Thyroid gland (tissue), 4 donors: ENCODE measurements around the gene PRKCZ. TPM values are rescaled to one million over a fixed set of nuclear protein-coding genes. Genes with fewer than 3 reads are reported as not detected.

Source experiments
- DNase-seq, 2 donors: peaks; one replicate each; pipeline ENCODE4 v3.0.0-alpha.2; 2019
- H3K27ac ChIP-seq, 3 donors: fragments of 200-600 bp; sonication (generic); 1 replicate in 2 of 3; 2 replicates in 1 of 3; pipeline ENCODE4 v1.5.1; 2016 to 2019; ENCODE audit warnings: mild to moderate bottlenecking in 1 of 3, moderate library complexity in 1 of 3
- H3K27me3 ChIP-seq: fragments of 200-600 bp; sonication (generic); one replicate; pipeline ENCODE4 v1.5.1; 2019
- H3K36me3 ChIP-seq, 2 donors: fragments of 200-600 bp; sonication (generic); one replicate each; pipeline ENCODE4 v1.5.1; 2016 to 2019
- H3K4me1 ChIP-seq, 2 donors: fragments of 200-600 bp; sonication (generic); one replicate each; pipeline ENCODE4 v1.5.1; 2017 to 2019
- H3K4me3 ChIP-seq, 3 donors: fragments of 200-600 bp; sonication (generic); replicated peaks in 1 of 3; 1 replicate in 2 of 3; 2 replicates in 1 of 3; pipeline ENCODE4 v1.5.1; 2016; ENCODE audit warnings: mild to moderate bottlenecking in 1 of 3
- H3K9me3 ChIP-seq: fragments of 200-600 bp; sonication (generic); one replicate; pipeline ENCODE4 v1.5.1; 2017
- CTCF ChIP-seq, 6 experiments: fragments of 200-600 bp in 3 of 6; fragments of 450-650 bp in 3 of 6; sonication (generic) in 3 of 6; IDR thresholded peaks; one replicate each; pipeline ENCODE4 v1.5.1; 2016 to 2019; ENCODE audit warnings: antibody characterized with exemption in 6 of 6, mild to moderate bottlenecking in 2 of 6, inconsistent platforms in 1 of 6, moderate library complexity in 1 of 6
- POLR2A ChIP-seq, 2 donors: fragments of 450-650 bp; IDR thresholded peaks; one replicate each; pipeline ENCODE4 v1.6.1; 2017; ENCODE audit warnings: antibody characterized with exemption in 2 of 2, mild to moderate bottlenecking in 2 of 2, moderate library complexity in 1 of 2
- WGBS, 2 donors: methylation state at CpG; one replicate each; pipeline ENCODE4 v1.1.5; 2017; 5-methylcytosine and 5-hydroxymethylcytosine counted together
- intact Hi-C: fragments of 100-400 bp; cut with DNase I; formaldehyde crosslinking; loops from one replicate; pipeline ENCODE4 v1.15.1; 2023
- total RNA-seq, 4 donors: library from RNA; depleted of rRNA; stranded (reverse); fragments of >200 nt; gene quantifications; one replicate each; pipeline ENCODE4 v1.2.3, GENCODE V29; 2016

Gene PRKCZ
- total RNA-seq, 4 donors from 2014 or later: 33.6 to 53.0 (median 44.3) TPM

DNA sequence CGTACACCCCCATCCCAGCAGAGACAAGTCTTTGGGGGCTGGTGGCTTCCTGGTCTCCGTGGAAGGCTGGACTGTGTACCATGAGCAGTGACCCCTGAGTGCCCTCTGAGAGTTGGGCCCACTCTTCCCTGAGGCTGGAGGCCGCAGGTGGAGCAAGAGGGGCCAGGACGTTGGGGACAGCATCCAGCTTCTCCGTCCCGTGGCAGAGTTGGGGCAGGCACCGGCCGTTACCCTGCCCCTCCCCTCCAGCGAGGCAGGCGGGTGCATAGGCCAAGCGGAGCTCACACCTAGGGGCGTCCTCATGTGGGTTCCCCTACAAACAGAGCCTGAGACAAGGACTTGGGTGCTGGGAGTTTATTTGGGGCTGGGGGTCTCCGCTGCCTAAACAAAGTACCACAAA, 17.0 kb upstream of the PRKCZ start:
- H3K9me3 ChIP-seq: no peaks in the 10 kb centered on the region
- no peaks in the 10 kb centered on the region for H3K36me3 ChIP-seq
- no peaks in the 10 kb centered on the region for H3K27me3 ChIP-seq
- no peak for TF ChIP-seq CTCF (IDR thresholded peaks at IDR 0.05)
- TF ChIP-seq POLR2A (IDR thresholded peaks at IDR 0.05): no peak
- H3K4me3 ChIP-seq: no peak overlapping the region
- H3K27ac ChIP-seq: no peak overlapping the region
- H3K4me1 ChIP-seq: no peaks in the 10 kb centered on the region
- intact Hi-C loops: no loop called here
- DNase-seq: no peak
- 65 to 70% methylated on average over 8 to 11 of the region's 13 CpGs for WGBS, 2 donors

DNA sequence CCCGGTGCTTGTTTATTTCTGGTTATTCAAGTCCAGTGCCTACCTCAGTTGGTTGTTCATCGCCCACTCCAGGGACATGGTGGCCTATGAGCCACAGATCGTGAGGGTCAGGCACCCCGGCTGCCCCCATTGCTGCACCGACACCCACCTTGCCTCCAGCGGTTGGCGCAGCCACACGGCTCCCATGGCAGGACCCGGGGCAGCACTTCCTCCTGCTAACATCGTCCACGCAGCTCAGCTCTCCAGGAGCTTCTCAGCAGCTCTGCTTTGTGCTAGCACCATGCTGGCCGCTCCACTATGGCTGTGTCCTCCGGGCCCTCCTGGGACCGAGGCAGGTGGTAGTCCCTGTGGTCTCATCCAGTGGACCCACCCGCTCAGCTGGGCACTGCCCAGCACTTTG, 13.9 kb upstream of the PRKCZ start:
- WGBS, 2 donors: 88 to 91% methylated on average over 14 to 15 of the region's 15 CpGs
- H3K4me1 ChIP-seq: no peaks in the 10 kb centered on the region
- DNase-seq: no peak
- H3K4me3 ChIP-seq: no peak overlapping the region
- TF ChIP-seq POLR2A (IDR thresholded peaks at IDR 0.05) (no peak), CTCF (IDR thresholded peaks at IDR 0.05) (no peak)
- H3K36me3 ChIP-seq: no peaks in the 10 kb centered on the region
- no peaks in the 10 kb centered on the region for H3K9me3 ChIP-seq
- no peak overlapping the region for H3K27ac ChIP-seq
- H3K27me3 ChIP-seq: no peaks in the 10 kb centered on the region
- intact Hi-C loops: no loop called here

DNA sequence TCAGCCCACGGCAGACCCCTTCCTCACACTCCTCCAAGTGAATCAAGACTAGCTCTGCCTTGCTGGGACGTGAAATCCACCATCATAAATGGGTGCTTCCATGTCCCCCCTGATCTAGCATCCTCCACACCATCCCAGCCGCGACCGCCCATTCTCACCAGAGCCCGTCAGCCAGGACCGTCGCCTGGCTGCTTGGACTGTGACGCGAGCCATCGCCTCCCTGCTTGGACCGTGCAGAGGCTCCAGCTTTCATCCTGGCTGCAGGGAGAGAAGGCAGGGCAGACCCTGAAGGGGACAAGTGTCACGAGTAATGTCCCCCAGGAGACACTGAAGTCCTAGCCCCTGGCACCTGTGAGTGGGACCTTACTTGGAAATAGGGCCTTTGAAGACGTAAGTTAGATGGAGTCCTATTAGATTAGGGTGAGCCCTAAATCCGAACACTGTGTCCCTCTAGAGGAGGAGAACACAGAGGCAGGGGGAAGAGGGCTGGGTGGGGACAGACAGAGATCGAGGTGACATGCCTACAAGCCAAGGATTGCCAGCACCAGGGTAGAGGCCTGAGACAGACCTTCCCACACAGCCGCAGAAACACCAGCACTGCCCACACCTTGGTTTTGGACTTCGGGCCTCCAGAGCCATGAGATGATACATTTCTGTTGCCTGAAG, 12.8 kb upstream of the PRKCZ start:
- no peaks in the 10 kb centered on the region for H3K9me3 ChIP-seq
- H3K4me3 ChIP-seq: no peak overlapping the region
- no peaks in the 10 kb centered on the region for H3K4me1 ChIP-seq
- WGBS, 2 donors: 80 to 86% methylated on average over 18 of the region's 18 CpGs
- no peak for DNase-seq
- no peaks in the 10 kb centered on the region for H3K36me3 ChIP-seq
- no peaks in the 10 kb centered on the region for H3K27me3 ChIP-seq
- TF ChIP-seq CTCF (IDR thresholded peaks at IDR 0.05) (no peak), POLR2A (IDR thresholded peaks at IDR 0.05) (no peak)
- intact Hi-C loops: no loop called here
- H3K27ac ChIP-seq: no peak overlapping the region

GRCh38 chr1:2038229-2038628, 12.0 kb upstream of the PRKCZ start:
- no peak overlapping the region for H3K27ac ChIP-seq
- 88 to 94% methylated on average over 7 to 8 of the region's 8 CpGs for WGBS, 2 donors
- no peak overlapping the region for H3K4me3 ChIP-seq
- no peaks in the 10 kb centered on the region for H3K9me3 ChIP-seq
- no peaks in the 10 kb centered on the region for H3K36me3 ChIP-seq
- no peak for TF ChIP-seq POLR2A (IDR thresholded peaks at IDR 0.05)
- H3K27me3 ChIP-seq: no peaks in the 10 kb centered on the region
- intact Hi-C loops: no loop called here
- no peaks in the 10 kb centered on the region for H3K4me1 ChIP-seq
- no peak for DNase-seq

GRCh38 chr1:2039251-2039650, 11.0 kb upstream of the PRKCZ start:
- 91% methylated on average over 8 of the region's 8 CpGs for WGBS, 2 donors
- TF ChIP-seq POLR2A (IDR thresholded peaks at IDR 0.05) (no peak), CTCF (IDR thresholded peaks at IDR 0.05) (no peak)
- intact Hi-C loops: no loop called here
- no peaks in the 10 kb centered on the region for H3K36me3 ChIP-seq
- no peak overlapping the region for H3K4me3 ChIP-seq
- no peak for DNase-seq
- H3K27me3 ChIP-seq: no peaks in the 10 kb centered on the region
- no peak overlapping the region for H3K27ac ChIP-seq
- no peaks in the 10 kb centered on the region for H3K4me1 ChIP-seq
- H3K9me3 ChIP-seq: no peaks in the 10 kb centered on the region
